ACC112 (cell line): ENCODE data around the gene DHRS1.

Source experiments
- H2AFZ ChIP-seq: fragments of 200-600 bp; sonication (generic); one replicate; pipeline ENCODE4 v1.6.0; 2017; ENCODE audit warnings: antibody characterized with exemption, low read length; ENCODE audit not compliant: unreplicated experiment
- H3K27ac ChIP-seq: fragments of 200-600 bp; sonication (generic); 2 replicates; pipeline ENCODE4 v1.5.1; 2014; ENCODE audit warnings: low read depth, mild to moderate bottlenecking, antibody characterized with exemption, low read length, moderate library complexity
- H3K27me3 ChIP-seq: fragments of 200-600 bp; sonication (generic); 2 replicates; pipeline ENCODE4 v1.6.1; 2014; ENCODE audit warnings: mild to moderate bottlenecking, antibody characterized with exemption, low read length, moderate library complexity, mixed read lengths; ENCODE audit not compliant: insufficient read depth
- H3K36me3 ChIP-seq: fragments of 200-600 bp; sonication (generic); 2 replicates; pipeline ENCODE4 v1.6.1; 2016; ENCODE audit warnings: mild to moderate bottlenecking, antibody characterized with exemption, low read length, moderate library complexity, mixed read lengths; ENCODE audit not compliant: insufficient read depth
- H3K4me1 ChIP-seq: fragments of 200-600 bp; sonication (generic); one replicate; pipeline ENCODE4 v1.6.1; 2016; ENCODE audit warnings: low read length, mixed read lengths; ENCODE audit not compliant: insufficient read depth, unreplicated experiment, control insufficient read depth
- H3K4me3 ChIP-seq: fragments of 200-600 bp; sonication (generic); 2 replicates; pipeline ENCODE4 v1.5.1; 2014; ENCODE audit warnings: mild to moderate bottlenecking, low read depth, low read length
- H3K79me2 ChIP-seq: fragments of 200-600 bp; sonication (generic); one replicate; pipeline ENCODE4 v1.6.0; 2016; ENCODE audit warnings: low read length; ENCODE audit not compliant: control insufficient read depth, unreplicated experiment, insufficient read depth

Gene DHRS1

GRCh38 chr14:24292118-24292807 is 7.3 kb downstream of the DHRS1 start:
- Histone ChIP-seq H3K27ac (no peak overlapping the region), H3K4me1 (peaks cover 12% of the 10 kb centered on the region)

GRCh38 chr14:24291446-24292117 is 8.0 kb downstream of the DHRS1 start:
- Histone ChIP-seq H3K27ac (no peak overlapping the region), H3K79me2 (no peaks in the 10 kb centered on the region), H2AFZ (no peak overlapping the region), H3K4me3 (no peak overlapping the region), H3K4me1 (peaks cover 5% of the 10 kb centered on the region), H3K36me3 (no peaks in the 10 kb centered on the region), H3K27me3 (no peaks in the 10 kb centered on the region)

More at GRCh38 chr14:24292118-24292807, 7.3 kb downstream of the DHRS1 start:
- H3K79me2 ChIP-seq, result no peaks in the 10 kb centered on the region
- no peaks in the 10 kb centered on the region for H3K36me3 ChIP-seq
- no peak overlapping the region for H2AFZ ChIP-seq
- H3K27me3 ChIP-seq, result no peaks in the 10 kb centered on the region
- no peak overlapping the region for H3K4me3 ChIP-seq

GRCh38 chr14:24290746-24291145 is 8.8 kb downstream of the DHRS1 start:
- no peaks in the 10 kb centered on the region for H3K79me2 ChIP-seq
- H3K27me3 ChIP-seq, result no peaks in the 10 kb centered on the region
- no peak overlapping the region for H3K4me3 ChIP-seq
- H2AFZ ChIP-seq, result no peak overlapping the region
- no peaks in the 10 kb centered on the region for H3K36me3 ChIP-seq
- H3K27ac ChIP-seq, result no peak overlapping the region
- no peaks in the 10 kb centered on the region for H3K4me1 ChIP-seq

- Histone ChIP-seq H3K4me1 (no peaks in the 10 kb centered on the region), H3K4me3 (no peak overlapping the region), H3K79me2 (no peaks in the 10 kb centered on the region), H3K27ac (no peak overlapping the region), H3K36me3 (no peaks in the 10 kb centered on the region), H2AFZ (no peak overlapping the region), H3K27me3 (no peaks in the 10 kb centered on the region)
Observed at GRCh38 chr14:24289649-24290280, 9.8 kb downstream of the DHRS1 start.

- Histone ChIP-seq H3K27ac (no peak overlapping the region), H3K4me1 (no peaks in the 10 kb centered on the region), H3K36me3 (no peaks in the 10 kb centered on the region), H3K79me2 (no peaks in the 10 kb centered on the region), H2AFZ (no peak overlapping the region), H3K27me3 (no peaks in the 10 kb centered on the region), H3K4me3 (no peak overlapping the region)
Observed at GRCh38 chr14:24286996-24287395, 12.6 kb downstream of the DHRS1 start.

- Histone ChIP-seq H3K4me1 (peaks cover 9% of the 10 kb centered on the region), H3K27ac (no peak overlapping the region), H3K27me3 (no peaks in the 10 kb centered on the region), H3K79me2 (no peaks in the 10 kb centered on the region), H2AFZ (no peak overlapping the region), H3K4me3 (no peak overlapping the region), H3K36me3 (no peaks in the 10 kb centered on the region)
Observed at GRCh38 chr14:24285351-24285750, 14.2 kb downstream of the DHRS1 start.

- H3K27me3 ChIP-seq, result no peaks in the 10 kb centered on the region
- H3K36me3 ChIP-seq, result no peaks in the 10 kb centered on the region
- H3K4me1 ChIP-seq, result peaks cover 10% of the 10 kb centered on the region
- H2AFZ ChIP-seq, result no peak overlapping the region
- H3K79me2 ChIP-seq, result no peaks in the 10 kb centered on the region
- no peak overlapping the region for H3K27ac ChIP-seq
- no peak overlapping the region for H3K4me3 ChIP-seq
Observed at GRCh38 chr14:24284501-24285035, 15.0 kb downstream of the DHRS1 start.

- H3K27me3 ChIP-seq, result no peaks in the 10 kb centered on the region
- no peak overlapping the region for H3K4me3 ChIP-seq
- no peaks in the 10 kb centered on the region for H3K79me2 ChIP-seq
- no peak overlapping the region for H2AFZ ChIP-seq
- no peak overlapping the region for H3K27ac ChIP-seq
- no peaks in the 10 kb centered on the region for H3K36me3 ChIP-seq
- peaks cover 15% of the 10 kb centered on the region for H3K4me1 ChIP-seq
Observed at GRCh38 chr14:24283796-24284460, 15.7 kb downstream of the DHRS1 start.

- H2AFZ ChIP-seq, result no peak overlapping the region
Observed at GRCh38 chr14:24282736-24283135, 16.8 kb downstream of the DHRS1 start.

GRCh38 chr14:24281636-24282035 is 17.9 kb downstream of the DHRS1 start:
- Histone ChIP-seq H3K4me3 (no peak overlapping the region), H3K36me3 (no peaks in the 10 kb centered on the region), H3K27me3 (no peaks in the 10 kb centered on the region), H3K79me2 (no peaks in the 10 kb centered on the region), H2AFZ (no peak overlapping the region), H3K4me1 (peaks cover 16% of the 10 kb centered on the region), H3K27ac (no peak overlapping the region)

More at GRCh38 chr14:24282736-24283135, 16.8 kb downstream of the DHRS1 start:
- no peak overlapping the region for H3K4me3 ChIP-seq
- H3K36me3 ChIP-seq, result no peaks in the 10 kb centered on the region
- H3K79me2 ChIP-seq, result no peaks in the 10 kb centered on the region
- H3K27me3 ChIP-seq, result no peaks in the 10 kb centered on the region
- no peak overlapping the region for H3K27ac ChIP-seq
- H3K4me1 ChIP-seq, result peaks cover 16% of the 10 kb centered on the region
